HepG2 (cell line): Measurements from ENCODE around the gene AGAP1. TPM values are rescaled to one million over a fixed set of nuclear protein-coding genes. Genes with fewer than 3 reads are reported as not detected.

Experiments
- ATAC-seq: fragments of 200-7000 bp; cut with Tn5 transposase; 3 replicates; pipeline ENCODE4 v1.9.1; 2020; ENCODE audit warnings: mild to moderate bottlenecking, moderate library complexity
- BruUV-seq: library from RNA; stranded (reverse); fragments of 400-500 nt; replicated peaks from 2 replicates; lab custom pipeline; 2021; lab: Mats Ljungman, UMichigan
- CTCF ChIA-PET: fragments of 300-600 bp; formaldehyde crosslinking; extraction: SDS; loops from one replicate; lab custom pipeline; 2021; ENCODE audit warnings: low total read pairs, inconsistent platforms, low intra/inter-chr PET ratio; lab: Yijun Ruan, JAX
- POLR2A ChIA-PET: fragments of 350-600 bp; sonication (Branson Sonifier 250); formaldehyde crosslinking; loops from one replicate; lab custom pipeline; 2020; ENCODE audit warnings: antibody characterized with exemption, inconsistent platforms; lab: Yijun Ruan, JAX
- DNase-seq: peaks from one replicate; pipeline ENCODE4 v3.0.0-alpha.2; 2015; ENCODE audit warnings: low spot score
- FAIRE-seq: peaks from 3 replicates; lab custom pipeline; 2011; peaks lifted over from hg19 to GRCh38; lab: Jason Lieb, UNC
- H2AFZ ChIP-seq: one replicate; pipeline ENCODE4 v1.6.1; 2011; ENCODE audit warnings: low read length, inconsistent platforms
- H3K27ac ChIP-seq: fragments of 300-600 bp; 3 replicates; pipeline ENCODE4 v1.8.0; 2011; ENCODE audit warnings: mixed run types, mild to moderate bottlenecking, mixed read lengths, low read length, inconsistent platforms; ENCODE audit not compliant: insufficient read depth; ENCODE audit errors: extremely low read length
- H3K27me3 ChIP-seq, 2 experiments: fragments of 200-600 bp in 1 of 2; 2 replicates in 1 of 2; 3 replicates in 1 of 2; pipeline versions ENCODE4 v1.6.0 to v1.8.0; 2011; ENCODE audit warnings: low read length in 2 of 2, mild to moderate bottlenecking in 2 of 2, moderate library complexity in 2 of 2, inconsistent platforms in 1 of 2; ENCODE audit not compliant: insufficient read depth in 2 of 2, control insufficient read depth in 1 of 2
- H3K36me3 ChIP-seq, 2 experiments: fragments of 200-600 bp in 1 of 2; replicated peaks in 1 of 2; 2 replicates in 1 of 2; 3 replicates in 1 of 2; pipeline versions ENCODE4 v1.5.1 to v1.8.0; 2011; ENCODE audit warnings: low read length in 2 of 2, inconsistent platforms in 1 of 2; ENCODE audit not compliant: insufficient read depth in 2 of 2, control insufficient read depth in 1 of 2
- H3K4me1 ChIP-seq: 2 replicates; pipeline ENCODE4 v1.5.1; 2012; ENCODE audit warnings: low read length, inconsistent platforms; ENCODE audit not compliant: insufficient read depth
- H3K4me2 ChIP-seq: 2 replicates; pipeline ENCODE4 v1.6.0; 2011; ENCODE audit warnings: low read depth, low read length, inconsistent platforms
- H3K4me3 ChIP-seq, 3 experiments: fragments of 200-600 bp in 1 of 3; sonication (generic), shearing (Covaris generic) in 1 of 3; replicated peaks in 1 of 3; 2 replicates each; pipeline ENCODE4 v1.5.1; 2011 to 2016; ENCODE audit warnings: low read length in 3 of 3, inconsistent platforms in 2 of 3, low read depth in 2 of 3, mild to moderate bottlenecking in 2 of 3, control low read depth in 1 of 3, mixed read lengths in 1 of 3; ENCODE audit not compliant: insufficient read depth in 1 of 3
- H3K79me2 ChIP-seq: one replicate; pipeline ENCODE4 v1.6.1; 2011; ENCODE audit warnings: low read length, inconsistent platforms; ENCODE audit not compliant: insufficient read depth
- H3K9ac ChIP-seq: 2 replicates; pipeline ENCODE4 v1.6.0; 2011; ENCODE audit warnings: mild to moderate bottlenecking, low read depth, low read length, inconsistent platforms; ENCODE audit not compliant: insufficient read depth
- H3K9me3 ChIP-seq: 2 replicates; pipeline ENCODE4 v1.5.1; 2012; ENCODE audit warnings: mild to moderate bottlenecking, low read length
- H4K20me1 ChIP-seq: 2 replicates; pipeline ENCODE4 v1.6.0; 2011; ENCODE audit warnings: inconsistent platforms, mild to moderate bottlenecking, low read length, moderate library complexity; ENCODE audit not compliant: insufficient read depth
- CCAR2 ChIP-seq: fragments of 200-400 bp; formaldehyde crosslinking; optimal IDR thresholded peaks from 2 replicates; pipeline ENCODE3; 2018; ENCODE audit warnings: low read depth, mild to moderate bottlenecking, low read length, moderate library complexity
- HNRNPH1 ChIP-seq: fragments of 200-400 bp; formaldehyde crosslinking; optimal IDR thresholded peaks from 2 replicates; pipeline ENCODE3; 2017; ENCODE audit warnings: mild to moderate bottlenecking, low read depth, low read length
- PAX8 ChIP-seq: sonication (generic); formaldehyde crosslinking; IDR thresholded peaks from 2 replicates; pipeline ENCODE4 v1.8.0; 2022; ENCODE audit warnings: mild to moderate bottlenecking, missing genetic modification reagents, borderline replicate concordance
- POGK ChIP-seq: sonication (generic); formaldehyde crosslinking; conservative IDR thresholded peaks from 2 replicates; pipeline ENCODE4 v1.8.0; 2022; ENCODE audit warnings: mild to moderate bottlenecking, moderate library complexity, missing genetic modification reagents
- PRMT3 ChIP-seq: sonication (generic); formaldehyde crosslinking; IDR thresholded peaks from 2 replicates; pipeline ENCODE4 v1.8.1; 2022; ENCODE audit warnings: low read depth, mild to moderate bottlenecking, moderate library complexity, missing genetic modification reagents, borderline replicate concordance
- RXRA ChIP-seq: sonication (generic); formaldehyde crosslinking; IDR thresholded peaks from 2 replicates; pipeline ENCODE4 v1.5.1; 2020; ENCODE audit warnings: missing genetic modification reagents
- SNAI1 ChIP-seq: sonication (generic); formaldehyde crosslinking; IDR thresholded peaks from 2 replicates; pipeline ENCODE4 v1.5.0; 2020; ENCODE audit warnings: mild to moderate bottlenecking, missing genetic modification reagents, borderline replicate concordance
- ZNF343 ChIP-seq: sonication (generic); formaldehyde crosslinking; IDR thresholded peaks from 2 replicates; pipeline ENCODE4 v1.4.0; 2020; ENCODE audit warnings: mild to moderate bottlenecking, missing genetic modification reagents
- WGBS: methylation state at CpG from one replicate; pipeline ENCODE4 v1.1.6; 2017; ENCODE audit warnings: low lambda C conversion rate; 5-methylcytosine and 5-hydroxymethylcytosine counted together
- in situ Hi-C: cut with HindIII; loops from 2 replicates; pipeline ENCODE4 v1.10.0; 2017; ENCODE audit warnings: low pct_unique_long_range_greater_than_20kb; ENCODE audit not compliant: extremely low pct_ligation_motif_present
- intact Hi-C: fragments of 100-400 bp; cut with micrococcal nuclease; formaldehyde crosslinking; loops from one replicate; pipeline ENCODE4 v1.10.0; 2022; ENCODE audit not compliant: unreplicated experiment
- polyA plus RNA-seq, 8 experiments: library from polyadenylated mRNA; depleted of rRNA in 3 of 8; stranded (reverse) in 7 of 8; unstranded in 1 of 8; fragments of >200 nt; fragmentation: Illumina TruSeq in 4 of 8; extraction: Trizol in 4 of 8; gene quantifications; 2 replicates each; pipeline versions ENCODE4 v1.2.1 to v1.2.3, GENCODE V29; 2011 to 2016; ENCODE audit warnings: low read depth in 4 of 8, missing spikeins in 1 of 8, mixed read lengths in 1 of 8; ENCODE audit not compliant: insufficient read depth in 1 of 8
- total RNA-seq, 5 experiments: library from RNA; depleted of rRNA; stranded (reverse); fragments of >200 nt; fragmentation: Illumina TruSeq; extraction: Trizol; gene quantifications; 2 replicates each; pipeline ENCODE4 v1.2.3, GENCODE V29; 2016; ENCODE audit warnings: low read depth in 1 of 5
- TF ChIP-seq, protein P1 (sequence below): sonication (generic); formaldehyde crosslinking; IDR thresholded peaks from 2 replicates; pipeline ENCODE4 v1.8.0; 2022; ENCODE audit warnings: mild to moderate bottlenecking, missing genetic modification reagents

The AGAP1 gene
- total and polyA plus RNA-seq, 2 of the 13 experiments (the other 11 are each of a cell fraction or from before 2014, with no cell fraction given) = 21.2 to 32.7 TPM

GRCh38 chr2:235970204-235971040, 476.6 kb downstream of the AGAP1 start:
- H2AFZ ChIP-seq = no peak overlapping the region
- no peaks in the 10 kb centered on the region for H3K4me1 ChIP-seq
- no peak overlapping the region for H3K27ac ChIP-seq
- no peaks in the 10 kb centered on the region for H3K79me2 ChIP-seq
- H3K9ac ChIP-seq = no peak overlapping the region
- H3K4me3 ChIP-seq = no peak overlapping the region
- in situ Hi-C loops (no loop called here), intact Hi-C loops (no loop called here)
- H3K9me3 ChIP-seq = no peaks in the 10 kb centered on the region
- ATAC-seq (no peak), DNase-seq (no peak), FAIRE-seq (no peak)
- WGBS = 92% methylated on average over 23 of the region's 23 CpGs
- H3K4me2 ChIP-seq = no peak overlapping the region
- ChIA-PET POLR2A (no interaction called here), CTCF (no interaction called here)
- no peaks in the 10 kb centered on the region for H4K20me1 ChIP-seq
- TF ChIP-seq, protein P1, sequence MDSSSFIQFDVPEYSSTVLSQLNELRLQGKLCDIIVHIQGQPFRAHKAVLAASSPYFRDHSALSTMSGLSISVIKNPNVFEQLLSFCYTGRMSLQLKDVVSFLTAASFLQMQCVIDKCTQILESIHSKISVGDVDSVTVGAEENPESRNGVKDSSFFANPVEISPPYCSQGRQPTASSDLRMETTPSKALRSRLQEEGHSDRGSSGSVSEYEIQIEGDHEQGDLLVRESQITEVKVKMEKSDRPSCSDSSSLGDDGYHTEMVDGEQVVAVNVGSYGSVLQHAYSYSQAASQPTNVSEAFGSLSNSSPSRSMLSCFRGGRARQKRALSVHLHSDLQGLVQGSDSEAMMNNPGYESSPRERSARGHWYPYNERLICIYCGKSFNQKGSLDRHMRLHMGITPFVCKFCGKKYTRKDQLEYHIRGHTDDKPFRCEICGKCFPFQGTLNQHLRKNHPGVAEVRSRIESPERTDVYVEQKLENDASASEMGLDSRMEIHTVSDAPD (CRISPR knock-in tag) = no peak
- TF ChIP-seq PAX8 (no peak), CCAR2 (no peak), HNRNPH1 (no peak), PRMT3 (CRISPR knock-in tag) (no peak), RXRA (CRISPR knock-in tag) (no peak), ZNF343 (CRISPR knock-in tag) (no peak), SNAI1 (CRISPR knock-in tag) (no peak), POGK (CRISPR knock-in tag) (no peak)
- no TSS peak for BruUV-seq
- H3K27me3 ChIP-seq = no peaks in the 10 kb centered on the region
- H3K36me3 ChIP-seq = peaks cover 21 to 38% of the 10 kb centered on the region in 2 experiments
